ENCODE measurements around the gene HTRA3.

The HTRA3 gene

DNA sequence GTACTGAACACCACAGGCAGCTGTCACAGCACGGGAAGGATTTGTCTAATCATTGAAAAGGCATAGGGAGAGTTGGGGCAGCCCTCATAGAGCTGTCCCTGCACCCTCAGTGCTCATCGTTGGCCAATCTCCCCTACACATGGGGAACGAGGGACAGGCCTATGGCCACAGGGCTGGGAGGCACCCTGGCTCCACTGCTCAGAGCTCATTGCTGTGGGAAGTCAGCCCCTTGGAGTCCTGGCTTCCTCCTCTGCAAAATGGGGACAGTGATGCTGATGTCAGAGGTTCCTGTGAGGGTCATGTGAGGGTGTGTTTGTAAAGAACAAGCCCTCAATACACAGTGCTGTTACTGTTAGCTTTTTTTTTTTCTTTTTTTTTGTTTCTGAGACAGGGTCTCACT is 19.3 kb upstream of the HTRA3 start:
- no peak for DNase-seq

GRCh38 chr4:8250637-8251036 is 18.9 kb upstream of the HTRA3 start:
- DNase-seq, result no peak

GRCh38 chr4:8251110-8251883 is 18.3 kb upstream of the HTRA3 start:
- no peak for DNase-seq

DNA sequence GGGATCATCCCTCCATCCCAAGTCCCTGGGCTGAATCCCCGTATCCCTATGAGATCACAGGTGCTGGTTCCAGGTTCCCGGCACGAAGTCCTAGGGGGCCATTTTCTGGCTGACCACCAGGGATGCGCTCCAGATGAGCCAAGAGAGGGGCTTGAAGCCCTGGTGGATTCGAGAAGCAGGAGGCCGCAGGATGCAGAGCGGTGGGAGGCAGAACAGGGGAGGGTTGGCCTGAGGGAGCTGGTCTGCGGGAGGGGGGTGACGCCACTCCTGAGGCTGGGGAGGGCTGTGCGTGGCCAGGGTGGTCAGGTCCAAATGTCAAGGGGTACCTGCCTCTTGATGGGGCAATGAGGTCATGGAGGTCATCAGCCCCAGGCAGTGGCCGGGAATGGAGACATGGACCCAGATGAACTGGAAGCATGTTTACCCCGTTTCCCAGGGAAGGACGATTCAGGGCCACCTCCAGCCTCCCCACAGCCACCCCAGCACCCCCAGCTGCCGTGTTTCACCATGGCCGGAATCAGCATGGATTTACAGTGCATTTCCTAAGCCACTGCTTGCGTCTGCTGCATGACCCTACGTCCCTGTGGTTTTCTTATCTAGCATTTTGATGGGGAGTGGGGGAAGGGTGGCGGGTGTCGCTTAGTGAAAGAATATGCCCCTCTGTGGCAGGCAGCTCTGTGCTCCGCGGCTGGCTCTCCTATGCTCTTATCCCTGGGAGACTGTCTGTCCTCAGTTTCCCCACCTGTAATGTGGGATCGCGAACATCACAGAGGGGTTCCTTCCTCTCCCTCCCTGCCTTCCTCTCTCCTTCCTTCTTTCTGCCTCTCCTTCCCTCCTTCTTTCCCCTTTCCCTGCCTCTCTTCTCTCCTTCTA is 17.0 kb upstream of the HTRA3 start:
- no peak for DNase-seq

DNA sequence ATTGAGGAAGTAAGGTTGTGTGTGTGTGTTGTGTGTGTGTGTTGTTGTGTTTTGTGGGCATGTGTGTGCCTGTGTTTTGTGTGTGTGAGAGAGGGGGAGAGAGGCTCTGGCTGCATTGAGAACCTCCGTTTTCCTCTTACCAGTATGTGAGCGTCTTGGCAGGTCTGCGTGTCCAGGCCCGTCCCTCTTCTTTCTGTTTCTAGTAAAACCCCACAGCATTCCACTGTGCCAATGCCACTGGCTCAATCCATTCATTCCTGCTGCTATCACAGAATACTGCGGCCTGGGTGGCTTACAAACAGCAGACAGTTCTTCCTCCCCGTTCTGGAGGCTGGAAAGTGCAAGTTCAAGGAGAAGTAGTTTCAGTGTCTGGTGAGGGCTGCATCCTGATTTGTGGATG is 15.5 kb upstream of the HTRA3 start:
- DNase-seq, result no peak

DNA sequence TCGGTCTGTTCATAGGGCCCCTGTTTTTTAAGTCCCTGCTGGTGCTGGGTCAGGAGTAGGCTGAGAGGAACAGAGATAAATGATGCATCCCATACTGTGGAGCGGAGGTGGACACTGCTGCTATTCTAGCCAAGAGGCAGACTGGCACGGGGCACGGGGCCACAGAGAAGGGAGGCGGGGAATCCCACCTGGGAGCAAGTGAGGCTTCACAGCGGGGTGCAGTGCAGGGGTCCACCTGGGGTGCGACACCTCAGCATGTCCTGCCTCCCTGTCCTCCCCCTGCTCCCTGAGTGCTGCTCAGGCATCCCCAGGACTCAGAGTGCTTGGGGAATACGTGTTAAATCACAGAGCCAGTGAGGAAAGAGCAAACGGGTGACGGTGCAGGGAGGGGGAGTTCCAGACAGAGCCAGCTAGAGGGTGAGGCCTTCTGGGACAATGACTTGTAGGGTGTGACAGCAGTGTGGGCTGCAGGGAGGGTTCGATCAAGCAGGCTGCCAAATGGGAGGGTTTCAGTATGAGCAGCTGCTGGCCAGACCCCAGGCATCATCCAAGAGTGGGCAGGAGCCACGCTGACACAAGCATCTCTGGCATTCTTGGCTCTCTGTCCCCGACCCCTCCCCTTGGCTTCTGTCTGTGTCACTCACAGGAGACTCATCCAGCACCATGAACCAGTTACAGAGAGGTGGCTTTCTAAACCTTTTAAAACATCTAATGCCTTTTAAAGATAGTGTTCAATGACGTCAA is 13.7 kb upstream of the HTRA3 start:
- DNase-seq, result no peak

GRCh38 chr4:8257854-8258253 is 11.7 kb upstream of the HTRA3 start:
- DNase-seq, result no peak

GRCh38 chr4:8258552-8259212 is 10.9 kb upstream of the HTRA3 start:
- DNase-seq, result no peak

- no peak for DNase-seq
Measured at GRCh38 chr4:8259743-8260430, 9.7 kb upstream of the HTRA3 start.

DNA sequence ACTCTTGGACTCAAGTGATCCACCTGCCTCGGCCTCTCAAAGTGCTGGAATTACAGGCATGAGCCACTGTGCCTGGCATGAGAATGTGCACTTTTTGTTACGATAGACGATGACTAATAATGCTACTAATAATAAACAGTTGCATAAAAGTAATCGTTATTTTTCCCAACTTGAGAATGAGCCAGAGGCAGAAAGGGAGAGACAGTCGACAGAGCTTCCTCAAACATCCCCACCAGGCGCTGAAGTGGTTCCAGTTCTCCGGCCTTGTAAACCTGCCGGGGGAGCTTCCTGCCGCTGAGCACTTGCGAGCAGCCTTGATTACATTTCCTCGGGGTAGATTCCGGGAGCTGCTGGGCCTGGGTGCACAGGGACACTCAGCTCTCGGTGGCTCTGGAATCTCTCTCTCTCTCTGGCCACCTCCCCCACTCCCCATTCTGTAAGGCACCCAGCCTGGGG is 8.9 kb upstream of the HTRA3 start:
- DNase-seq, result no peak

- DNase-seq, result no peak
Measured at GRCh38 chr4:8261851-8262535, 7.6 kb upstream of the HTRA3 start.

DNA sequence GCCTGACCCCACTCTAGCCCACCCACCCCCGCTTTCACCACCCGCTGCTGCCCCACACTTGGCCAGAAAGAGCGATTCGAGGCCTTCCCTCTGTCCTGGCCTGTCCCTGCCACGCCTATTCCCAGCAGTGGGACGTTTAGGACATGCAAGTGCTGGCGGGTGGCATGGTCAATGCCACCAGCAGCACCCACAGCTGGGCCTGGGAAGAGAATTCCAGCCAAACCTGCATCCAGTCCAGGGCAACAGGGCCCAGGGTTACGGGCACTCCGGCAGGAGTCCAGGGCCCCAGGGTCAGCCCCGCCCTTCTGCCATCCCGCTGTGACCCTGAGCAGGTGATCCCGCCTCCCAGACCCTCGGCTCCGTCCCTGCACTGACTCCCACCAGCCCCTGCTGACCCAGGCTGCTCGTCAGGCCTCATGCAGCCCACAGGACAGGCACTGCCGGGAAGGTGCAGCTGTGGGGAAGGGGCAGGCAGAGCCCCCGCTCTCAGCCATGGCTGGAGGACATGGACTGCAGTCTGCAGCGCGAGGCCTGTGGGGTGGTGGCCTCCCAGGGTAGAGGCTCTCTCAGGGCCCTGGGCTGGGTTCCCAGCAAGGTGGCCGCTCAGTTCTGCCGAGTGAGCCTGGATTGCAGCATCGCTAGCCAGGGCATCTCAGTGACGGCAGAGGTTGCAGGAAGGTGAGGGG is 6.8 kb upstream of the HTRA3 start:
- DNase-seq, result no peak

DNA sequence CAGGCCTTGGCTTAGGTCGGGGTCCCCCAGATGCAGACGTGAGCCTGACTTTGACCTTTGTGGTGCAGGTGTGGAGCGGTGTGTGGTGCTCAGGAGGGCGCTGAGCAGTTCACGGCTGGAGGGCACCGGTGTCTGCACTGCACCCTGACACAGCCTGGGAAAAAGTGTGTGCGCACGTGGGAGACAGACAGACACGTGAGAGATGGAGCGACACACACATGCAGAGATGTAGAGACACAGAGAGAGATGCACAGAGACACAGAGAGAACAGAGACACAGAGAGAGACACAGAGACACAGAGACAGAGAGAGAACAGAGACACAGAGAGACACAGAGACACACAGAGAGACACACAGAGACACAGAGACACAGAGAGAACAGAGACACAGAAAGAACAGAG is 6.2 kb upstream of the HTRA3 start:
- no peak for DNase-seq

- DNase-seq, result no peak
Measured at GRCh38 chr4:8264106-8264505, 5.4 kb upstream of the HTRA3 start.

DNA sequence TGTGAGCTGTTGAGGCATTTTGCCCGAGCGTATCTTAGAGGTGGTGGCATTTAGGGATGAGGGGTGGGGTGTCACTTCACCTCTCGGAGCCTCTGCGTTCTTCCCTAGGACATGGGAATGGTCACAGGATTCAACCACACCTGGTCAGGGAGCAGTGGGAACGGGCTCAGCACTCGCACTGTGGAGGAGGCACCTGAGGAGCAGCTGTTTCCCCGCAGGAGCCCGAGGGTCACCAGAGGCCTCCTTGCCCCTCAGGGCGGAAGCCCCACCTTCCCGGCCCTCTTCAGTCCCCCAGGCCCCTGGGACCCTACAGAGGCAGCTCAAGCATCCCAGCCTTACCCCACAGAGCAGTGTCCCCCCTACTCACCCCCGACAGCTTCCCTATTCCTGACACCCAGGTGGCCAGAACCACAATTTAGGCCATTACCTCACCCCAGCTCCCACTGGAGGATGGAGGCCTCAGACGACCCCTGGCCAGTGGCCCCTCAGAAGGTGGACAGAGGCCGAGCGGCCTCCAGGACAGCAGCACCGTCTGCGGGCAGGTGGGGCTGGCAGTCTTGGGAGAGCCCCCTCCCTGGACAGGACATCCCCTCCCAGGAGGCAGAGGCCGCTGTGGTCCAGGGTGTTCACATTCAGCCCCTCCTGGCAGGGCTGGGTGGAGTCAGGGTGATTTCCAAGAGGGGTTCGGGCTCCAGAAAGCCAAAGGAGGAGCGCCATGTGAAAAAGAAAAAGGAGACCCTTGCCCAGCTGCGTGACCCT is 4.2 kb upstream of the HTRA3 start:
- DNase-seq, result no peak

- no peak for DNase-seq
Measured at GRCh38 chr4:8266088-8266487, 3.5 kb upstream of the HTRA3 start.

GRCh38 chr4:8266508-8266907 is 3.0 kb upstream of the HTRA3 start:
- no peak for DNase-seq

GRCh38 chr4:8267077-8267476 is 2.5 kb upstream of the HTRA3 start:
- peak; percentile 16 for DNase-seq

- no peak for DNase-seq
Measured at GRCh38 chr4:8268211-8268610, 1.3 kb upstream of the HTRA3 start.

- no peak for DNase-seq
Measured at GRCh38 chr4:8268901-8269534, 536 bp upstream of the HTRA3 start.

Measured in NCI-H2029 treated with DMSO at 0.1 percent for 48 hours (cell line).